Stimulated activated CD4-positive, alpha-beta T cell treated with anti-CD3 and anti-CD28 coated beads, Interleukin-2, amount 100 ng/mL, for 4 hours (primary cell): Measurements from ENCODE around the gene KNTC1.
"Not testable (repeated sequence)": the region's sequence is repeated elsewhere in the genome, so short reads cannot be mapped to it uniquely, and the experiment has no call there.

Source experiments
- DNase-seq: peaks from one replicate; pipeline ENCODE4 v3.0.0-alpha.2; 2020; ENCODE audit warnings: low read depth

KNTC1 gene

DNA sequence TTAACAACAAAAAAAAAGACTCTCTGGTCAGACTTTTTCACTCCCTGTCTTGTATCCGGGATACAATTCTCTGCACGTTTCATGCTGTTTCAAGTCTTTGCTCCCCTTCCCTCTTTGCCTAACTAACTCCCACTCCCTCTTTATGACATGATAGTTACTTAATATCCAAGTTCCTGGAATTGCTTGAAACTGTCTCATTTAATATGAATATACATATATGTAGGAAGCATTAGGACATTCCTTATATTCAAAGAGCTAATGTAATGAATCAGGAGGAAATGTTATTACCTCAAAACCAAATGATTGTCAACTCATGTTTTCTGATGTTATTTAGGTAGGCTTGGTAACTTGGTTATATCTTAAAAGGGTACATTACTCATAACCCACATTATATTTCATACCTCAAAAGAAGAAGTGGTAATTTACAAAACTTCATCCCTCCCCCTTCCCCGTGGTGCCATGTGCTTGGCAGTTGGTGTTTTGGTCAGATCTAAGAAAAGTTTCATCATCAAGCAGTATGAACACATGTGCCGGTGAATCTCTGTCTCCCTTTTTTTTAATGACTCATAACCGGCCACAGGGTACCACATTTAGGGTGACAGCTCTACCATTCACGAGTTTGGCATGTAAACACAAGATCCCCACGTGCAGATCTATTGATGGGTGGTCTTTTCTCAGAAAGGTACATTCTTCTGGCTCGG lies 119.6 kb downstream of the KNTC1 start:
- peak; percentile 54 for DNase-seq

DNA sequence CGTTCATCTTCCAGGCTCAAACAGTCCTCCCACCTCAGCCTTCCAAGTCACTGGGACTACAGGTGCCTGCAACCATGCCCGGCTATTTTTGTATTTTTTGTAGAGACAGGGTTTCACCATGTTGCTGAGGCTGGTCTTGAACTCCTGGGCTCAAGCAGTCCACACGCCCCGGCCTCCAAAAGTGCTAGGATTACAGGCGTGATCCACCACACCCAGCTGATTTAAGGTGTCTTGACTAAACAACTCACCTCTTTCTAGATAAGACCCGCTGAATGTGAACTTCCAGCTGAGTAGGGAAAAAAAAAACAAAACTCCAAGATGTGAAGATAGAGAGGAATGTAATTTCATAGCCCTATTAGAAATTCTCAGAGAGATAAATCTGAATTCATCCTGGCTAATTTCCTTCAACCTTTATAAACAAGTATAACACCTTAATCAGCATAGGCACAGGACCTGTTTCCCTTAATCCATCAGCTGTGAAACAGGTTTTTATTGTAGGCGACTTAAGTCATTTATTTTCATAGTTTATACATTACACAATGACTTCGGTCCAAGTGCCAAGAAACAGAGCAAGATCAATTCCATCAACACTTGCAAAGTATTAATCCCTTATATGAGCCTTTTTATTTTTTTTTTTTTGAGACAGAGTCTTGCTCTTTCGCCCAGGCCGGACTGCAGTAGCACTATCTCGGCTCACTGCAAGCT lies 124.6 kb downstream of the KNTC1 start:
- no peak for DNase-seq

DNA sequence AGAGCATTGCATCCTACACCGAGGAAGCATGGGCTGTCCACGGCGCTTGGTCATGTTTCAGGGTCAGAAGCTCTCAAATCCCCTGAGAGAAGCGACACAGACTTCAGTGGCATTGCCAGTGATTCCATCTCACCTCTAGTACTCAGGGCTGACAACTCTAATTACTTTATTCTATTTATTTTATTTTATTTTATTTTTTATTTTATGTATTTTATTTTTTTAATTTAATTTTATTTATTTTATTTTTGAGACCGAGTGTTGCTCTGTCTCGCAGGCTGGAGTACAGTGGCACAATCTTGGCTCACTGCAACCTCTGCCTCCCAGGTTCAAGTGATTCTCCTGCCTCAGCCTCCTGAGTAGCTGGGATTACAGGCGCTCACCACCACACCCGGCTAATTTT lies 126.2 kb downstream of the KNTC1 start:
- DNase-seq: not testable (repeated sequence)

DNA sequence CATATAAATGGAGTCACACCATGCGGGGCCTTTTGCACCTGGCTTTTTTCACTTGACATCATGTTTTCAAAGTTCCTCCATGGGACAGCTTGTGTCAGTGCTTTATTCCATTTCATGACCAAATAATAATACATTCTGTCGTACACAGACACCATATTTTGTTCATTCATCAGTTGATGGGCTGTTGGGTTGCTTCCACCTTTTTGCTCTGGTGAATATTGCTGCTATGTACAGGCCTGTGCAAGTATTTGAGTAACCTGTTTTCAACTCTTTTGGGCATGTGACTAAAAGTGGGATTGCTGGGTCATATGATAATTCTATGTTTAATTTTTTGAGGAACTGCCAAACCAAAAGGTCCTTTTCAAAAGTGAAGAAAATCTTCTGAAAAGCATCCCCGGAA lies 129.2 kb downstream of the KNTC1 start:
- no peak for DNase-seq

DNA sequence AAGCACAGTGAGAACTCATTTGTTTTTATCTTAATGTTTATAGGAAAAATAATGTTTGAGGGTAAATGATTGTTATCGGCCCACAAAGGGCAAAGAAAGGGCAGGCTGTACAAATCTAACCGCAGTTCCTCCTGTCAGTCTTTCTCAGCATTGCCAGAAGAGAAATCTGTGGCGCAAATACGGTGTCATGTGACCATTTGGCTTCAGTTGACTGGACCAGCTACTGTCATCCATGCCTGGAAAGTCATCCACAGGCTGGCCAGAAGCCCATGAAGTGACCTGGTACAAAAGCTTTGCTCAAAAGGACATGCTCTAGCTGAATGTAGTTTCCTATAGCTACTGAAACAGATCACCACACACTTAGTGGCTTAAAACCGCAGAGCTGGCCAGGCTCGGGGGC lies 132.5 kb downstream of the KNTC1 start:
- no peak for DNase-seq

DNA sequence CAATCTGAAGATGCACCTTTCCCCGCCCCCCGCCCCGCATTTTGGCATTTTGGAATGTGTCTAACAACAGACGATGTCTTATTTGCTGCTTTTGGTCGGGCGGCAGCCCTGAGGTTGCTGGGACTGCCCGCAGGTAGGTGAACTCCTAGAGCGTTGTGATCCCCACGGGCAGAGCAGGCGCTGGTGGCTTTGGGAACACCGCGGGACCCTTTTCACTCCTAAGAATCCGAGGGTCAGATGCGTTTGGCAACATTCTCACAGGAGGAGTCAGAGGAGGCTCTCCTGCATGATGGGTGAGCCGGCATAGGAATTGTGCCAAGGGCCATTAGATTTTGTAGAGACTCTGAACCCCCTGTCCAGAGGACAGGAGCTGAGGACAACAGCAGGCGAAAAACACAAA lies 134.2 kb downstream of the KNTC1 start:
- no peak for DNase-seq

DNA sequence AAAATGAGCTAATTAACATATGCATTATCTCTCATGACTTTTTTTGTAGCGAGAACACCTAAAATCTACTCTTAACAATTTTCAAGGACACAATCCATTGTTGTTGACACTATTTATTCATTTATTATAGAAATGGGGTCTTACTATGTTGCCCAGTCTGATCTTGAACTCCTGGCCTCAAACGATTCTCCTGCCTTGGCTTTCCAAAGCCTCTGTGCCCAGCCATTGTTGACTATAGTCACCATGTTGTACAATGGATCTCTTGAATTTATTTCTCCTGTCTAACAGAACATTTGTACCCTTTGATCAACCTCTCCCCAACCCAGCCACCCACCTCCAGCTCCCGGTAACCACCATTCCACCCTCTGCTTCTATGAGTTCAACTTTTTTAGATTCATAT lies 134.9 kb downstream of the KNTC1 start:
- no peak for DNase-seq

DNA sequence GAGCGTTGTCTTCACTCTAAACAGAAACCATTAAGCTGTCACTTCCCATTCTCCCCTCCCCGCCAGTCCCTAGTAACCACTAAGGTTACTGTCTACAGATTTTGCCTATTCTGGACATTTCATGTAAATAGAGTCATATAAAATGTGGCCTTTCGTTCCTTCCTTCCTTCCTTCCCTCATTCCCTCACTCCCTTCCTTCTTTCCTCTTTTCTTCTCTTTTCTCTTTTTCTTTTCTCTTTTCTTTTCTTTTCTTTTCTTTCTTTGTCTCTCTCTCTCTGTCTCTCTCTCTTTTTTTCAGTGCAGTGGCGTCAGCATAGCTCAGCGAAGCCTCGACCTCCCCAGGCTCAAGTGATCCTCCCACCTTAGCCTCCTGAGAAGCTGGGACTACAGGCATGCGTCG lies 138.3 kb downstream of the KNTC1 start:
- no peak for DNase-seq

DNA sequence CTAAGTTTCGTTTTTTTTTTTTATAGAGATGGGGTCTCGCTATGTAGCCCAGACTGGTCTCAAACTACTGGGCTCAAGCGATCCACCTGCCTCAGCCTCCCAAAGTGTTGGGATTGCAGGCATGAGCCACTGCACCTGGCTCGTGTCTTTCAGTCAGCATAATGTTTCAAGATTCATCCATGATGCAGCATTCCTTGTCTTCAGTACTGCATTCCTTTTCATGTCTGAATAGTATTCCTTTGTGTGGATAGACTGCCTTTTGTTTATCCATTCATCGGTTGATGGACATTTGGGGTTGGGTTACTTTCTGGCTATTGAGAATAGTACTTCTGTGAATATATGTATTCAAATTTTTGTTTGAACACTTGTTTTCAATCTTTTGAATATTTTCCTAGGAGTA lies 138.7 kb downstream of the KNTC1 start:
- DNase-seq: no peak

DNA sequence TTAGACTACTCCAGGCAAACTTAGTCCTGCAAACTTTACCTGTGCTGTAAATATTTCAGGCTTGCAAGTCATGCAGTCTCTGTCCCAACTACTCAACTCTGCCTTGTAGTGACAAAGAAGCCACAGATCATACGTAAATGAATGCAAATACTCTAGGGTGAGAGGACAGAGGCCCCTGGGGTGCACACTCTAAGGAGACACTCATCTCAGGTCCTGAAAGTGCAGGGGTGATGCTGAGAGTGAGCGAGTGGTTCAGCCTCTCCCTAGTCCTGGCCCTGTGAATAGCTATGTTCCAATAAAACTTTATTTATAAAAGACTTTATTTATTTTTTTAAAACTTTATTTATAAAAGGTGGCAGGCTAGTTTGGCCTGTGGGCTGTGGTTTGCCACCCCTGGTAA lies 141.2 kb downstream of the KNTC1 start:
- no peak for DNase-seq

DNA sequence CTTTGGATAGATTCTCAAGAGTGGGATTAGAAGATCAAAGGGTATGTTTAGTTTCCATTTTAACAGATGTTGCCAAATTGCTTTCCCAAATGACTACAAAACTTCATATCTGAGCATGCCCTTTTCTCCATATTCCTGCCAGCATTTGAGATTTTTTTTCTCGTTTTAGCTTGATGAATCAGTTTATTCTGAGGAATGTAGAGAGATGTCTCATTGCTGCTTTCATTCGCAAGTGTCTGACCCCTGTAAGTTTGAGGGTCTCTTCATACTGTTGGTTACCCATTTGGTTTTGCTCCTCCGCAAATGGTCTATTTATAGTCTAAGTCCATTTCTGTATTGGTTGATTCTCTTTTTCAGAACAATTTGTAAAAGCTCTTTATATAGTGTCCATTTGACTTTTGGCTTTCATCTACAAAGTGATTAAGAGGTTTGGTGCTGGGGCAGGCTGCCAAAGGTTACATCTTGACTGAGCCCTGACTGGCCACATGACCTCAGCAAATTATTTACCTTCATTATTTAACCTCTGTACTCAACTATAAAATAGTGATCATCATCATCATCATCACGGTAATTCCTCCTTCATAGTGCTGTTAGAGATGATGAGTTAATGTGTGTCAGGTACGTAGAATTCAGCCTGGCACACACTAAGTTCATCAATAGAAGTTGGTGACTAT lies 142.5 kb downstream of the KNTC1 start:
- no peak for DNase-seq

DNA sequence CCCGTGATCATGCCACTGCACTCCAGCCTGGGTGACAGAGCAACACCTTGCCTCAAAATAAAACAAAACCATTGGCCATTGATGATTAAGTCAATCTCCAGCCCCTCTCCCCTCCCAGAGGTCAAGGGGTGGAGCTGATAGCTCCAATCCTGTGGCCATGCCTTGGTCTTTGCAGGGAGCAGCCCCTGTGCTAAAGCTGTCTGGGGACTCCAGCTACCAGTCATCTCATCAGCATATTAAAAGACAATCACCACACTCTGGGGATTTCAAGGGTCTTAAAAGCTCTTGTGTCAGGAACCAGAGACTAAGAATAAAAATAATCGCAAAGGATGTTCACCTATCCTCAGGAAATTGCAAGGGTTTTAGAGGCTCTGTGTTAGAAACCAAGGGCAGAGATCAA lies 145.5 kb downstream of the KNTC1 start:
- DNase-seq: no peak
